Astrocyte (in vitro differentiated cells and primary cell): ENCODE results near the gene TGM2. TPM values are rescaled to one million over a fixed set of nuclear protein-coding genes. Genes with fewer than 3 reads are reported as not detected.
A peak's percentile ranks its signal among the peaks of the same experiment; 100 is the strongest.

Experiments used
- DNase-seq: peaks from one replicate; pipeline ENCODE4 v3.0.0-alpha.2; 2010; ENCODE audit warnings: low read depth
- FAIRE-seq: peaks from 2 replicates; lab custom pipeline; 2011; peaks lifted over from hg19 to GRCh38; lab: Jason Lieb, UNC
- H2AFZ ChIP-seq: 2 replicates; pipeline ENCODE4 v1.6.0; 2012; ENCODE audit warnings: low read depth, low read length, inconsistent platforms
- H3K27ac ChIP-seq: 2 replicates; pipeline ENCODE4 v1.5.1; 2011; ENCODE audit warnings: low read depth, low read length, inconsistent platforms
- H3K27me3 ChIP-seq: 2 replicates; pipeline ENCODE4 v1.6.0; 2011; ENCODE audit warnings: low read length, inconsistent platforms; ENCODE audit not compliant: insufficient read depth
- H3K36me3 ChIP-seq: 2 replicates; pipeline ENCODE4 v1.5.1; 2011; ENCODE audit warnings: low read length, inconsistent platforms; ENCODE audit not compliant: insufficient read depth
- H3K4me1 ChIP-seq: 2 replicates; pipeline ENCODE4 v1.5.1; 2011; ENCODE audit warnings: low read length, inconsistent platforms; ENCODE audit not compliant: insufficient read depth
- H3K4me2 ChIP-seq: 2 replicates; pipeline ENCODE4 v1.6.0; 2012; ENCODE audit warnings: low read length, inconsistent platforms
- H3K4me3 ChIP-seq: 2 replicates; pipeline ENCODE4 v1.5.1; 2011; ENCODE audit warnings: low read depth, mild to moderate bottlenecking, low read length, inconsistent platforms; ENCODE audit not compliant: insufficient read depth
- H3K79me2 ChIP-seq: 2 replicates; pipeline ENCODE4 v1.6.0; 2012; ENCODE audit warnings: mild to moderate bottlenecking, low read length, inconsistent platforms; ENCODE audit not compliant: insufficient read depth
- H3K9ac ChIP-seq: 2 replicates; pipeline ENCODE4 v1.6.0; 2012; ENCODE audit warnings: mild to moderate bottlenecking, low read length, inconsistent platforms
- H3K9me3 ChIP-seq: 2 replicates; pipeline ENCODE4 v1.5.1; 2012; ENCODE audit warnings: low read depth, mild to moderate bottlenecking, low read length, inconsistent platforms; ENCODE audit not compliant: insufficient read depth
- H4K20me1 ChIP-seq: 2 replicates; pipeline ENCODE4 v1.6.0; 2012; ENCODE audit warnings: low read length, inconsistent platforms; ENCODE audit not compliant: insufficient read depth
- H3K27ac Mint-ChIP-seq: one replicate; pipeline ENCODE4 v1.8.0; 2021; ENCODE audit warnings: mild to moderate bottlenecking, mixed read lengths; ENCODE audit not compliant: unreplicated experiment
- H3K27me3 Mint-ChIP-seq: one replicate; pipeline ENCODE4 v1.8.0; 2021; ENCODE audit warnings: low read depth, mixed read lengths; ENCODE audit not compliant: unreplicated experiment
- H3K36me3 Mint-ChIP-seq: one replicate; pipeline ENCODE4 v1.8.0; 2021; ENCODE audit warnings: low read depth, mixed read lengths; ENCODE audit not compliant: unreplicated experiment
- H3K4me1 Mint-ChIP-seq: one replicate; pipeline ENCODE4 v1.8.0; 2021; ENCODE audit warnings: low read depth, mixed read lengths; ENCODE audit not compliant: unreplicated experiment
- H3K4me3 Mint-ChIP-seq: one replicate; pipeline ENCODE4 v1.8.0; 2021; ENCODE audit warnings: mild to moderate bottlenecking, moderate library complexity, mixed read lengths; ENCODE audit not compliant: unreplicated experiment
- H3K9me3 Mint-ChIP-seq: one replicate; pipeline ENCODE4 v1.8.0; 2021; ENCODE audit warnings: mild to moderate bottlenecking, mixed read lengths; ENCODE audit not compliant: unreplicated experiment
- EZH2 ChIP-seq: IDR thresholded peaks from 2 replicates; pipeline ENCODE4 v1.6.1; 2012; ENCODE audit warnings: mild to moderate bottlenecking, low read length, inconsistent platforms; ENCODE audit not compliant: insufficient read depth
- total RNA-seq: library from RNA; stranded (reverse); gene quantifications from 2 replicates; pipeline ENCODE4 v1.2.1, GENCODE V29; 2021
- TF ChIP-seq, protein P1 (sequence below): IDR thresholded peaks from 2 replicates; pipeline ENCODE4 v1.5.1; 2011; ENCODE audit warnings: low read depth, mild to moderate bottlenecking, inconsistent platforms, low read length, moderate library complexity; ENCODE audit not compliant: insufficient read depth

Gene TGM2
- total RNA-seq, 1 donor from 2014 or later: 98.9 TPM

GRCh38 chr20:38172408-38172807 lies 7.3 kb upstream of the TGM2 start:
- FAIRE-seq: no peak
- Mint-ChIP-seq H3K4me3 (no peak overlapping the region), H3K4me1 (peaks cover 42% of the 10 kb centered on the region), H3K27ac (peak overlapping the region; percentile 92), H3K36me3 (no peaks in the 10 kb centered on the region), H3K9me3 (no peaks in the 10 kb centered on the region), H3K27me3 (no peaks in the 10 kb centered on the region)
- Histone ChIP-seq H3K4me3 (no peak overlapping the region), H3K79me2 (no peaks in the 10 kb centered on the region), H4K20me1 (no peaks in the 10 kb centered on the region), H3K4me2 (peak overlapping the region; percentile 60), H3K9me3 (no peaks in the 10 kb centered on the region), H3K27ac (peak overlapping the region; percentile 49), H2AFZ (no peak overlapping the region), H3K4me1 (peaks cover 50% of the 10 kb centered on the region), H3K27me3 (no peaks in the 10 kb centered on the region), H3K36me3 (no peaks in the 10 kb centered on the region), H3K9ac (peak overlapping the region; percentile 12)
- no peak for DNase-seq
- TF ChIP-seq, protein P1, sequence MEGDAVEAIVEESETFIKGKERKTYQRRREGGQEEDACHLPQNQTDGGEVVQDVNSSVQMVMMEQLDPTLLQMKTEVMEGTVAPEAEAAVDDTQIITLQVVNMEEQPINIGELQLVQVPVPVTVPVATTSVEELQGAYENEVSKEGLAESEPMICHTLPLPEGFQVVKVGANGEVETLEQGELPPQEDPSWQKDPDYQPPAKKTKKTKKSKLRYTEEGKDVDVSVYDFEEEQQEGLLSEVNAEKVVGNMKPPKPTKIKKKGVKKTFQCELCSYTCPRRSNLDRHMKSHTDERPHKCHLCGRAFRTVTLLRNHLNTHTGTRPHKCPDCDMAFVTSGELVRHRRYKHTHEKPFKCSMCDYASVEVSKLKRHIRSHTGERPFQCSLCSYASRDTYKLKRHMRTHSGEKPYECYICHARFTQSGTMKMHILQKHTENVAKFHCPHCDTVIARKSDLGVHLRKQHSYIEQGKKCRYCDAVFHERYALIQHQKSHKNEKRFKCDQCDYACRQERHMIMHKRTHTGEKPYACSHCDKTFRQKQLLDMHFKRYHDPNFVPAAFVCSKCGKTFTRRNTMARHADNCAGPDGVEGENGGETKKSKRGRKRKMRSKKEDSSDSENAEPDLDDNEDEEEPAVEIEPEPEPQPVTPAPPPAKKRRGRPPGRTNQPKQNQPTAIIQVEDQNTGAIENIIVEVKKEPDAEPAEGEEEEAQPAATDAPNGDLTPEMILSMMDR: peak; percentile 35
- no peak for TF ChIP-seq EZH2

GRCh38 chr20:38171675-38172043 lies 6.6 kb upstream of the TGM2 start:
- Histone ChIP-seq H3K36me3 (no peaks in the 10 kb centered on the region), H3K4me3 (no peak overlapping the region), H4K20me1 (no peaks in the 10 kb centered on the region), H3K4me1 (peaks cover 56% of the 10 kb centered on the region), H3K4me2 (peak overlapping the region; percentile 27), H3K27me3 (no peaks in the 10 kb centered on the region), H3K9ac (peak overlapping the region; percentile 48), H3K27ac (peak overlapping the region; percentile 61), H3K9me3 (no peaks in the 10 kb centered on the region), H3K79me2 (no peaks in the 10 kb centered on the region), H2AFZ (no peak overlapping the region)
- DNase-seq (no peak), FAIRE-seq (no peak)
- Mint-ChIP-seq H3K9me3 (no peaks in the 10 kb centered on the region), H3K27ac (no peak overlapping the region), H3K27me3 (no peaks in the 10 kb centered on the region), H3K4me1 (peaks cover 42% of the 10 kb centered on the region), H3K36me3 (no peaks in the 10 kb centered on the region), H3K4me3 (no peak overlapping the region)
- no peak for TF ChIP-seq EZH2
- TF ChIP-seq, protein P1: no peak

DNA sequence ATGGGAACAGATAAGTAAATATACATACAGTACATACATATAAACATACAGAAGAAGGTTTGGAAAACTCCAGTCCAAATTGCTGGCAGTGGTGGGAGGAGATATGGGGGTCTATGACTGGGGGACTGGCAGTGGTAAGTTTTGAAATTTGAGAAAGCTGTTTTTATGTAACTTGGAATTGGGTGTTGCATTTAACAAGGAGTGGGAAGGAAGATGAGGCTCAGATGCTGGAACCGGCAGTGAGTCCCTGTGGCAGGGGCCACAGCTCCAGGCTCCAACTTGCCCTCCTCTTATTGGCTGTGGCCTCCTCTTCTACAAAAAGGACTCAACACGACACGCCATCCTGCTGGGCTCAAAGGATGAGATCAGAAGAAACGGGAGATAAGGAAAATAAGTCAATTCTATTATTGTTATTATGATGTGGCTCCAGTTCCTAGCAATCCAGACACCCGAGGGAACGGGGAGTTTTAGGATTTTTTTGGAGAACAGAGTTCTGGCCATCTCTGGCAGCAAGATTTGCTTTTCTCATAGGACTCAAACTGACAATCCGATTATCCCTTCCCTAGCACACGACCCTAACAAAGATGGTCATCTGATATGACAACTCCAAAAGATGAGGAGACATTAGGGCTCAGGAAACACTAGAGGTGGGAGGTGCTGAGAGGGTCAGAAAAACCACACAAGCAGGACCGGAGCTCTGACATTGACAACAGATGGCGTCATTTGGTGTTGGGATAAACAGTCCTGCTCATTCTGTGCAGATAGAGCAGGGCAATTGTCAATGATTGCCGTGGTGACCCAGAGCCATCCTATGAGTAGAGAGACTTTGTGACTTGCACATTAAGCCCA lies 6.0 kb upstream of the TGM2 start:
- Mint-ChIP-seq H3K27me3 (no peaks in the 10 kb centered on the region), H3K4me1 (peaks cover 45% of the 10 kb centered on the region), H3K4me3 (no peak overlapping the region), H3K36me3 (no peaks in the 10 kb centered on the region), H3K9me3 (no peaks in the 10 kb centered on the region), H3K27ac (no peak overlapping the region)
- Histone ChIP-seq H3K4me2 (peak overlapping the region; percentile 27), H2AFZ (no peak overlapping the region), H4K20me1 (no peaks in the 10 kb centered on the region), H3K27me3 (no peaks in the 10 kb centered on the region), H3K9me3 (no peaks in the 10 kb centered on the region), H3K4me1 (peaks cover 56% of the 10 kb centered on the region), H3K79me2 (no peaks in the 10 kb centered on the region), H3K4me3 (no peak overlapping the region), H3K36me3 (no peaks in the 10 kb centered on the region), H3K27ac (peak overlapping the region; percentile 61), H3K9ac (peak overlapping the region; percentile 48)
- TF ChIP-seq, protein P1: no peak
- no peak for TF ChIP-seq EZH2
- DNase-seq: no peak
- FAIRE-seq: no peak
